GM21619 (cell line): ENCODE measurements around the gene KCTD18.

ENCODE experiments used
- ATAC-seq: cut with Tn5 transposase; IDR thresholded peaks from one replicate; pipeline ENCODE4 v1.9.1; 2021; ENCODE audit not compliant: unreplicated experiment

KCTD18 gene

GRCh38 chr2:200456567-200456966 is 53.3 kb downstream of the KCTD18 start:
- ATAC-seq, result no peak

GRCh38 chr2:200455958-200456421 is 53.9 kb downstream of the KCTD18 start:
- ATAC-seq, result peak; percentile 50

GRCh38 chr2:200454927-200455801 is 54.7 kb downstream of the KCTD18 start:
- ATAC-seq, result peak; percentile 88

GRCh38 chr2:200453853-200454534 is 55.9 kb downstream of the KCTD18 start:
- ATAC-seq, result no peak

- no peak for ATAC-seq
These were observed 56.6 kb downstream of the KCTD18 start for GRCh38 chr2:200453142-200453852.

- no peak for ATAC-seq
These were observed 57.5 kb downstream of the KCTD18 start for GRCh38 chr2:200452377-200452776.

GRCh38 chr2:200451511-200451910 is 58.4 kb downstream of the KCTD18 start:
- ATAC-seq, result no peak

- ATAC-seq, result no peak
These were observed 59.6 kb downstream of the KCTD18 start for GRCh38 chr2:200450288-200450687.

- peak; percentile 63 for ATAC-seq
These were observed 60.7 kb downstream of the KCTD18 start for GRCh38 chr2:200449149-200449548.

- no peak for ATAC-seq
These were observed 61.4 kb downstream of the KCTD18 start for GRCh38 chr2:200448455-200448854.

GRCh38 chr2:200447139-200447855 is 62.6 kb downstream of the KCTD18 start:
- ATAC-seq, result no peak

- ATAC-seq, result no peak
These were observed 63.3 kb downstream of the KCTD18 start for GRCh38 chr2:200446612-200447011.

- ATAC-seq, result no peak
These were observed 64.6 kb downstream of the KCTD18 start for GRCh38 chr2:200445284-200445683.

GRCh38 chr2:200444530-200444929 is 65.3 kb downstream of the KCTD18 start:
- no peak for ATAC-seq

GRCh38 chr2:200443916-200444315 is 66.0 kb downstream of the KCTD18 start:
- no peak for ATAC-seq

GRCh38 chr2:200443376-200443775 is 66.5 kb downstream of the KCTD18 start:
- no peak for ATAC-seq

- ATAC-seq, result no peak
These were observed 67.4 kb downstream of the KCTD18 start for GRCh38 chr2:200442471-200442870.

- ATAC-seq, result no peak
These were observed 69.9 kb downstream of the KCTD18 start for GRCh38 chr2:200439981-200440380.
